Brain microvascular endothelial cell (primary cell): Measurements from ENCODE around the gene ZNF367.
A peak's percentile ranks its signal among the peaks of the same experiment; 100 is the strongest.

Experiments used
- DNase-seq: peaks from one replicate; pipeline ENCODE4 v3.0.0-alpha.2; 2020
- H3K27ac ChIP-seq: fragments of 250-450 bp; sonication (Bioruptor Pico); 2 replicates; pipeline ENCODE4 v1.5.1; 2020; ENCODE audit warnings: mild to moderate bottlenecking, moderate library complexity
- H3K27me3 ChIP-seq: fragments of 250-450 bp; sonication (Bioruptor Pico); replicated peaks from 2 replicates; pipeline ENCODE4 v1.5.1; 2020; ENCODE audit warnings: mild to moderate bottlenecking
- H3K36me3 ChIP-seq: fragments of 250-450 bp; sonication (Bioruptor Pico); replicated peaks from 2 replicates; pipeline ENCODE4 v1.5.1; 2020; ENCODE audit warnings: mild to moderate bottlenecking
- H3K4me3 ChIP-seq: 2 replicates; pipeline ENCODE4 v1.5.1; 2011; ENCODE audit warnings: low read depth, mild to moderate bottlenecking, control low read depth, low read length, moderate library complexity
- CTCF ChIP-seq: IDR thresholded peaks from 2 replicates; pipeline ENCODE4 v1.5.1; 2011; ENCODE audit warnings: low read depth, mild to moderate bottlenecking, moderate library complexity, low read length, control low read depth, inconsistent platforms; ENCODE audit errors: missing control alignments
- in situ Hi-C: cut with HindIII; loops from 2 replicates; pipeline ENCODE4 v1.10.0; 2017; ENCODE audit warnings: low sequenced_read_pairs, low pct_ligation_motif_present

Gene ZNF367

GRCh38 chr9:96382839-96383164 lies 35.4 kb downstream of the ZNF367 start:
- no peak overlapping the region for H3K27ac ChIP-seq
- H3K27me3 ChIP-seq, result no peaks in the 10 kb centered on the region
- in situ Hi-C loops, result no loop called here
- H3K4me3 ChIP-seq, result peak overlapping the region; percentile 71
- DNase-seq, result no peak
- TF ChIP-seq CTCF, result no peak
- H3K36me3 ChIP-seq, result no peaks in the 10 kb centered on the region

GRCh38 chr9:96382175-96382574 lies 36.0 kb downstream of the ZNF367 start:
- DNase-seq, result peak; percentile 15
- no peak overlapping the region for H3K4me3 ChIP-seq
- no peak overlapping the region for H3K27ac ChIP-seq
- no peaks in the 10 kb centered on the region for H3K27me3 ChIP-seq
- H3K36me3 ChIP-seq, result no peaks in the 10 kb centered on the region
- in situ Hi-C loops, result no loop called here
- no peak for TF ChIP-seq CTCF

DNA sequence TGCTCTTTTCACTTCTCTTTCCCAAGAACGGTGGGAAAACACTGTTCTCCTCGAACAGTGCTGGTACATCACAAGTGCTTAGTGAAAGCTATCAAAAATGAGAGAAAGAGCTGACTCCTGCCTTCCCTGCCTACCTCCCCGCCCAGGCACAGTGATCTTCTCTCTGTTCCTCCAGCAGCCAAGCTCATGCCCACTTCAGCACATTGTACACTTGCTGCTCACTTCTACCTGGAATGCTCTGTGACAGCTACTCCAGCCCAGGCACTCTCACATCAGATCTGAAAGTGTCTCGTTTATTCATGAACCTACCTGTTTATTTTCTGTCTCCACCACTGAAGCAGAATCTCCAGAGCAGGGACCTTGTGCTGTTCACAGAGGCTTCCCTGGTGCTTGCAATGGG lies 36.5 kb downstream of the ZNF367 start:
- TF ChIP-seq CTCF, result no peak
- in situ Hi-C loops, result no loop called here
- Histone ChIP-seq H3K27me3 (no peaks in the 10 kb centered on the region), H3K27ac (no peak overlapping the region), H3K36me3 (no peaks in the 10 kb centered on the region), H3K4me3 (no peak overlapping the region)
- no peak for DNase-seq

GRCh38 chr9:96381125-96381524 lies 37.0 kb downstream of the ZNF367 start:
- no peaks in the 10 kb centered on the region for H3K27me3 ChIP-seq
- no peaks in the 10 kb centered on the region for H3K36me3 ChIP-seq
- no peak for TF ChIP-seq CTCF
- DNase-seq, result no peak
- in situ Hi-C loops, result no loop called here
- H3K4me3 ChIP-seq, result no peak overlapping the region
- H3K27ac ChIP-seq, result no peak overlapping the region

- no peaks in the 10 kb centered on the region for H3K27me3 ChIP-seq
- H3K36me3 ChIP-seq, result no peaks in the 10 kb centered on the region
- DNase-seq, result no peak
- no peak overlapping the region for H3K4me3 ChIP-seq
- H3K27ac ChIP-seq, result no peak overlapping the region
- in situ Hi-C loops, result no loop called here
- TF ChIP-seq CTCF, result no peak
Observed at GRCh38 chr9:96379461-96379860, 38.7 kb downstream of the ZNF367 start.

- Histone ChIP-seq H3K4me3 (no peak overlapping the region), H3K36me3 (no peaks in the 10 kb centered on the region), H3K27ac (no peak overlapping the region), H3K27me3 (no peaks in the 10 kb centered on the region)
- in situ Hi-C loops, result no loop called here
- no peak for TF ChIP-seq CTCF
- no peak for DNase-seq
Observed at GRCh38 chr9:96378187-96378586, 40.0 kb downstream of the ZNF367 start.
